KMS-11 (cell line): ENCODE results near the gene CMTM2.

Source experiments
- H2AFZ ChIP-seq: fragments of 200-600 bp; sonication (generic); 2 replicates; pipeline ENCODE4 v1.6.1; 2016; ENCODE audit warnings: antibody characterized with exemption, mixed run types, low read depth
- H3K27ac ChIP-seq: fragments of 200-600 bp; sonication (generic); 2 replicates; pipeline ENCODE4 v1.6.1; 2016; ENCODE audit warnings: mild to moderate bottlenecking, mixed run types
- H3K27me3 ChIP-seq: fragments of 200-600 bp; sonication (generic); 2 replicates; pipeline ENCODE4 v1.6.1; 2017; ENCODE audit warnings: mild to moderate bottlenecking, low read depth, mixed run types, moderate library complexity; ENCODE audit not compliant: insufficient read depth
- H3K36me3 ChIP-seq: fragments of 200-600 bp; sonication (generic); 2 replicates; pipeline ENCODE4 v1.6.1; 2017; ENCODE audit warnings: mild to moderate bottlenecking, mixed run types; ENCODE audit not compliant: insufficient read depth
- H3K4me1 ChIP-seq: fragments of 200-600 bp; sonication (generic); 2 replicates; pipeline ENCODE4 v1.6.1; 2016; ENCODE audit warnings: mild to moderate bottlenecking, low read depth, mixed run types; ENCODE audit not compliant: poor library complexity, severe bottlenecking
- H3K4me2 ChIP-seq: fragments of 200-600 bp; sonication (generic); 2 replicates; pipeline ENCODE4 v1.7.0; 2016; ENCODE audit warnings: mild to moderate bottlenecking, mixed run types
- H3K4me3 ChIP-seq: fragments of 200-600 bp; sonication (generic); IDR thresholded peaks from 2 replicates; pipeline ENCODE4 v1.6.1; 2017; ENCODE audit warnings: low read depth, low read length, mixed read lengths; ENCODE audit not compliant: insufficient read depth
- H3K79me2 ChIP-seq: fragments of 200-600 bp; sonication (generic); 2 replicates; pipeline ENCODE4 v1.6.1; 2016; ENCODE audit warnings: low read depth, mixed run types; ENCODE audit not compliant: insufficient read depth
- H3K9ac ChIP-seq: fragments of 200-600 bp; sonication (generic); 2 replicates; pipeline ENCODE4 v1.6.1; 2016; ENCODE audit warnings: mild to moderate bottlenecking, mixed run types
- H4K20me1 ChIP-seq: fragments of 200-600 bp; sonication (generic); 2 replicates; pipeline ENCODE4 v1.6.1; 2016; ENCODE audit warnings: mild to moderate bottlenecking, mixed run types; ENCODE audit not compliant: insufficient read depth
- TF ChIP-seq, protein P1 (sequence below): fragments of 200-600 bp; sonication (generic); conservative IDR thresholded peaks from 2 replicates; pipeline ENCODE4 v1.6.1; 2017; ENCODE audit warnings: low read depth, mild to moderate bottlenecking, antibody characterized with exemption, low read length, moderate library complexity, mixed read lengths

Gene CMTM2

DNA sequence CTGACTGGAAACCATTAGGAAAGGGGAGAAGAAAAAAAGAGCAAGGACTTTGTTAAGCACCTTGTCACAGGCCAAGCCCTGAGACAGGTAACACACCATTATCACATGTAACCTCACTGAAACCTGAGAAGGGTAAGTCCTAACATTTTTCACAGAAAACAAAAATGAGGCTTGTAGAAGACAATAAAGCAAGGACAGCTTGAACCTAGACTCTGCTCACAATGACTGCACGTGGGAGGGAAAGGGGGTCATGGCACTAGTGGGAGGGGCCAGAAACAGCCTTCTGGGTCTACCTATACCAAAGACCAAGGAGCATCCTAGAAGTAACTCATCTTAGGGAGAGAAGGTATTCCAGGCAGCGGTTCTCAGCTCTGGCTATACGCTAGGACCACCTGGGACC, 36.9 kb upstream of the CMTM2 start:
- no peak overlapping the region for H3K4me2 ChIP-seq
- no peak overlapping the region for H3K27ac ChIP-seq
- H3K9ac ChIP-seq, result no peak overlapping the region
- TF ChIP-seq, protein P1, sequence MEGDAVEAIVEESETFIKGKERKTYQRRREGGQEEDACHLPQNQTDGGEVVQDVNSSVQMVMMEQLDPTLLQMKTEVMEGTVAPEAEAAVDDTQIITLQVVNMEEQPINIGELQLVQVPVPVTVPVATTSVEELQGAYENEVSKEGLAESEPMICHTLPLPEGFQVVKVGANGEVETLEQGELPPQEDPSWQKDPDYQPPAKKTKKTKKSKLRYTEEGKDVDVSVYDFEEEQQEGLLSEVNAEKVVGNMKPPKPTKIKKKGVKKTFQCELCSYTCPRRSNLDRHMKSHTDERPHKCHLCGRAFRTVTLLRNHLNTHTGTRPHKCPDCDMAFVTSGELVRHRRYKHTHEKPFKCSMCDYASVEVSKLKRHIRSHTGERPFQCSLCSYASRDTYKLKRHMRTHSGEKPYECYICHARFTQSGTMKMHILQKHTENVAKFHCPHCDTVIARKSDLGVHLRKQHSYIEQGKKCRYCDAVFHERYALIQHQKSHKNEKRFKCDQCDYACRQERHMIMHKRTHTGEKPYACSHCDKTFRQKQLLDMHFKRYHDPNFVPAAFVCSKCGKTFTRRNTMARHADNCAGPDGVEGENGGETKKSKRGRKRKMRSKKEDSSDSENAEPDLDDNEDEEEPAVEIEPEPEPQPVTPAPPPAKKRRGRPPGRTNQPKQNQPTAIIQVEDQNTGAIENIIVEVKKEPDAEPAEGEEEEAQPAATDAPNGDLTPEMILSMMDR, result no peak
- H3K4me3 ChIP-seq, result no peak overlapping the region
- no peak overlapping the region for H2AFZ ChIP-seq
- H3K36me3 ChIP-seq, result no peaks in the 10 kb centered on the region
- no peaks in the 10 kb centered on the region for H3K79me2 ChIP-seq
- no peaks in the 10 kb centered on the region for H4K20me1 ChIP-seq
- H3K27me3 ChIP-seq, result no peaks in the 10 kb centered on the region
- peaks cover 29% of the 10 kb centered on the region for H3K4me1 ChIP-seq

DNA sequence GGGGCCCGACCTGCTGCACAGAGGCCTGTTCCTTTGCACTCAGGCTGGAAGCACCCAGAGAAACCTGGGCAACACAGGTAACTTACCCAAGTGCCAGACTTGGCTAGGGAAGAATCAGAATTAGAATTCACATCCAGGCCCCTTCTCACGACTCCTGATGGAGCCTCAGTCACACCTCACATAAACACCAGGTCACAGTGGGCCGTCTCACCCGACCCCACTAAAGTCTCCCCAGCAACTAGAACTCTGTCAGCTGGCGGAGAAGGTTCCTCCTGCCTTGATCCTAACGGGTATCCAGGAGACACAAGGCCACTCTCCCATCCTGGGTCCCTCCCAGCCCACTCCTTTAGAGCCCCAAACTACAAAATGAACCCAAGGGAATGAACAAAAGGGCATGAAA, 35.7 kb upstream of the CMTM2 start:
- no peak overlapping the region for H3K4me3 ChIP-seq
- H3K27me3 ChIP-seq, result no peaks in the 10 kb centered on the region
- H3K4me1 ChIP-seq, result peaks cover 34% of the 10 kb centered on the region
- no peaks in the 10 kb centered on the region for H3K36me3 ChIP-seq
- H3K9ac ChIP-seq, result no peak overlapping the region
- no peaks in the 10 kb centered on the region for H3K79me2 ChIP-seq
- H4K20me1 ChIP-seq, result no peaks in the 10 kb centered on the region
- no peak overlapping the region for H3K4me2 ChIP-seq
- TF ChIP-seq, protein P1, result no peak
- no peak overlapping the region for H2AFZ ChIP-seq
- no peak overlapping the region for H3K27ac ChIP-seq

DNA sequence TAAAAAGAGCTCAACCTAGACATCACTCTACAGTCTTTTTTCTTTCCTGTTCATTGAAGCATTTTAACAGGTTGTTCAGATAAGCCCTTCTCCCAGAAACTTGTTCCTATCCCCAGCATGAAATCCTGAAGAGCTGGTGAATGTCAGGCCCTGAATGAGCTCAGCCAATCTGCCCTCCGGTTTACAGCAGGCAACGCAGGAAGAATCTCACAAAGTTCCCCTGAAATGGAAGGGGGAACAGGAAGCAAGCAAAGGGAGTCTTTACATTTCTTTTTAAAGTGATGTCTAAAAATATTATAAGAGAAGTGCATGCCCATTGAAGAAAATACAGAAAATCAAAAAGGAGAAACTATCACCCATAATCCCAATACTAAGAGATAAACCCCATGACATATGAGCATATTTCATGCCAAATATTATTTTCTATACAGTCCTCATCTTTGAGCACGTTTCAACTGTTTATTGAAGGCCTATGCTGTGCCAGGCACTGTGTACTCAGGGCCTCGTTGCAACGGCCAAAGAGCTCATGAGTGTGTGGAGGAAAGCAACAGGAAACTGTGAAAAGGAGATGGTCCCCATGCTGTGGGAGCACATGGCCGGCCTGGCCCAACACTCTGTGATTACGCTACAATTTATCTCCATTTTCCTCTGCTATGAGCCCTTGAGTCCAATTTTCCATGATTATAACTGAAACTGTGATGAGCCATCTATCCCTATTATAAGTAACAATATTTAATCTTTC, 35.1 kb upstream of the CMTM2 start:
- H2AFZ ChIP-seq, result no peak overlapping the region
- no peaks in the 10 kb centered on the region for H4K20me1 ChIP-seq
- no peaks in the 10 kb centered on the region for H3K36me3 ChIP-seq
- TF ChIP-seq, protein P1, result no peak
- no peak overlapping the region for H3K4me3 ChIP-seq
- no peak overlapping the region for H3K4me2 ChIP-seq
- no peaks in the 10 kb centered on the region for H3K27me3 ChIP-seq
- peaks cover 36% of the 10 kb centered on the region for H3K4me1 ChIP-seq
- no peak overlapping the region for H3K9ac ChIP-seq
- no peaks in the 10 kb centered on the region for H3K79me2 ChIP-seq
- no peak overlapping the region for H3K27ac ChIP-seq

DNA sequence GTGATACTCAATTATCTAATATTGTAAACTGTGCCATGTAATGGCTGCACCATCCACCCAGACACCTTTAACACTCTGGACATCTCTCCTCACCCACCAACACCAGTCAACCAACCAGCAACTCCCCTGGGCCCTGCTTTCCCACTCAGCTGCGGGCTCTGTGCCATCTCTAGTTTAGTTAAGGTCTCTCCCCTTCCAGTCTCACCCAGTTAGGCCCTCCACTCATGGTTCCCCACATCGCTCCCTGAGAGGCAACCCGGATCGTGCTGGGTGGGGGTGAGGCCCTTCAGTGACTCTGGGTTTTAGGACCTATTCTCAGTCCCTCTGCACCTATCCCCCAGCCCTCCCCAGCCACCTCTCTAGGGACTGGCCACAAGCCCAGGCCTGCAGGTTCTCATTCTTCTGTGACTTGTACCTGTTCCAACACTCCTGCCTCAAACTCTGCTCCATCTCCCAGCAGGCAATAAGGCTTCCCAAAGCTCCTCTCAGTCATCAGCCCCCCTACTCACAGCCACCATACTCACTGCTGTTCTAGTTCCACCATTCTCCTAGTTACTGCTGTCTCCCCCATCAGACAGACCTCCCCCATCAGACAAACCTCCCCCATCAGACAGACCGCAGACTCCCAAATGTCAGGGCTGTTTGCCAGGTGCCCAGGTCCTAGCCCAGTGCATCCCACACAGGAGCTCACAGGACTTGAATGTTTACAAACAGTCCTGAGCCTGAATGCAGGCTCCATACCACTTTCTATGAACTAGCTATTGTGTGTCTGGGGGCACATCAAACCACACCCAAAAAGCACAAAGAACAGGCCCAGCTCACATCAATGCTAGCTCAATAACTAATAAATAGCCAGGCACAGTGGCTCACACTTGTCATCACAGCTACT, 31.9 kb upstream of the CMTM2 start:
- TF ChIP-seq, protein P1, result no peak
- H3K4me3 ChIP-seq, result no peak overlapping the region
- H3K79me2 ChIP-seq, result no peaks in the 10 kb centered on the region
- no peaks in the 10 kb centered on the region for H3K36me3 ChIP-seq
- no peaks in the 10 kb centered on the region for H3K27me3 ChIP-seq
- H3K4me1 ChIP-seq, result peaks cover 40% of the 10 kb centered on the region
- no peak overlapping the region for H3K4me2 ChIP-seq
- H3K9ac ChIP-seq, result no peak overlapping the region
- H3K27ac ChIP-seq, result no peak overlapping the region
- no peaks in the 10 kb centered on the region for H4K20me1 ChIP-seq
- H2AFZ ChIP-seq, result no peak overlapping the region
